HepG2 (cell line): ENCODE data around the gene ZFTA. TPM values are rescaled to one million over a fixed set of nuclear protein-coding genes. Genes with fewer than 3 reads are reported as not detected.

ENCODE experiments used
- ATAC-seq: fragments of 200-7000 bp; cut with Tn5 transposase; 3 replicates; pipeline ENCODE4 v1.9.1; 2020; ENCODE audit warnings: mild to moderate bottlenecking, moderate library complexity
- BruUV-seq: library from RNA; stranded (reverse); fragments of 400-500 nt; replicated peaks from 2 replicates; lab custom pipeline; 2021; lab: Mats Ljungman, UMichigan
- CTCF ChIA-PET: fragments of 300-600 bp; formaldehyde crosslinking; extraction: SDS; loops from one replicate; lab custom pipeline; 2021; ENCODE audit warnings: low total read pairs, inconsistent platforms, low intra/inter-chr PET ratio; lab: Yijun Ruan, JAX
- POLR2A ChIA-PET: fragments of 350-600 bp; sonication (Branson Sonifier 250); formaldehyde crosslinking; loops from one replicate; lab custom pipeline; 2020; ENCODE audit warnings: antibody characterized with exemption, inconsistent platforms; lab: Yijun Ruan, JAX
- DNase-seq: peaks from one replicate; pipeline ENCODE4 v3.0.0-alpha.2; 2015; ENCODE audit warnings: low spot score
- FAIRE-seq: peaks from 3 replicates; lab custom pipeline; 2011; peaks lifted over from hg19 to GRCh38; lab: Jason Lieb, UNC
- H2AFZ ChIP-seq: one replicate; pipeline ENCODE4 v1.6.1; 2011; ENCODE audit warnings: low read length, inconsistent platforms
- H3K27ac ChIP-seq: fragments of 300-600 bp; 3 replicates; pipeline ENCODE4 v1.8.0; 2011; ENCODE audit warnings: mixed run types, mild to moderate bottlenecking, mixed read lengths, low read length, inconsistent platforms; ENCODE audit not compliant: insufficient read depth; ENCODE audit errors: extremely low read length
- H3K27me3 ChIP-seq, 2 experiments: fragments of 200-600 bp in 1 of 2; 2 replicates in 1 of 2; 3 replicates in 1 of 2; pipeline versions ENCODE4 v1.6.0 to v1.8.0; 2011; ENCODE audit warnings: low read length in 2 of 2, mild to moderate bottlenecking in 2 of 2, moderate library complexity in 2 of 2, inconsistent platforms in 1 of 2; ENCODE audit not compliant: insufficient read depth in 2 of 2, control insufficient read depth in 1 of 2
- H3K36me3 ChIP-seq, 2 experiments: fragments of 200-600 bp in 1 of 2; replicated peaks in 1 of 2; 2 replicates in 1 of 2; 3 replicates in 1 of 2; pipeline versions ENCODE4 v1.5.1 to v1.8.0; 2011; ENCODE audit warnings: low read length in 2 of 2, inconsistent platforms in 1 of 2; ENCODE audit not compliant: insufficient read depth in 2 of 2, control insufficient read depth in 1 of 2
- H3K4me1 ChIP-seq: 2 replicates; pipeline ENCODE4 v1.5.1; 2012; ENCODE audit warnings: low read length, inconsistent platforms; ENCODE audit not compliant: insufficient read depth
- H3K4me2 ChIP-seq: 2 replicates; pipeline ENCODE4 v1.6.0; 2011; ENCODE audit warnings: low read depth, low read length, inconsistent platforms
- H3K4me3 ChIP-seq, 3 experiments: fragments of 200-600 bp in 1 of 3; sonication (generic), shearing (Covaris generic) in 1 of 3; replicated peaks in 1 of 3; 2 replicates each; pipeline ENCODE4 v1.5.1; 2011 to 2016; ENCODE audit warnings: low read length in 3 of 3, inconsistent platforms in 2 of 3, low read depth in 2 of 3, mild to moderate bottlenecking in 2 of 3, control low read depth in 1 of 3, mixed read lengths in 1 of 3; ENCODE audit not compliant: insufficient read depth in 1 of 3
- H3K79me2 ChIP-seq: one replicate; pipeline ENCODE4 v1.6.1; 2011; ENCODE audit warnings: low read length, inconsistent platforms; ENCODE audit not compliant: insufficient read depth
- H3K9ac ChIP-seq: 2 replicates; pipeline ENCODE4 v1.6.0; 2011; ENCODE audit warnings: mild to moderate bottlenecking, low read depth, low read length, inconsistent platforms; ENCODE audit not compliant: insufficient read depth
- H3K9me3 ChIP-seq: 2 replicates; pipeline ENCODE4 v1.5.1; 2012; ENCODE audit warnings: mild to moderate bottlenecking, low read length
- H4K20me1 ChIP-seq: 2 replicates; pipeline ENCODE4 v1.6.0; 2011; ENCODE audit warnings: inconsistent platforms, mild to moderate bottlenecking, low read length, moderate library complexity; ENCODE audit not compliant: insufficient read depth
- HNF1A ChIP-seq, 2 experiments: sonication (generic) in 1 of 2; formaldehyde crosslinking in 1 of 2; IDR thresholded peaks; 2 replicates each; pipeline versions ENCODE4 v1.4.0 to v1.6.1; 2016 to 2020; ENCODE audit warnings: borderline replicate concordance in 1 of 2, low read depth in 1 of 2, mild to moderate bottlenecking in 1 of 2, missing genetic modification reagents in 1 of 2
- HNRNPL ChIP-seq: fragments of 200-400 bp; formaldehyde crosslinking; IDR thresholded peaks from 2 replicates; pipeline ENCODE4 v1.6.1; 2017; ENCODE audit warnings: mild to moderate bottlenecking, low read depth, low read length
- SAFB2 ChIP-seq: sonication (generic); formaldehyde crosslinking; IDR thresholded peaks from 2 replicates; pipeline ENCODE4 v1.5.1; 2020; ENCODE audit warnings: missing genetic modification reagents, low read depth, mild to moderate bottlenecking, borderline replicate concordance
- TAF15 ChIP-seq: fragments of 200-400 bp; formaldehyde crosslinking; IDR thresholded peaks from one replicate; pipeline ENCODE4 v1.6.1; 2018; ENCODE audit warnings: mild to moderate bottlenecking, low read depth, low read length; ENCODE audit not compliant: poor library complexity, severe bottlenecking
- ZNF225 ChIP-seq: sonication (generic); formaldehyde crosslinking; IDR thresholded peaks from 2 replicates; pipeline ENCODE4 v1.4.0; 2020; ENCODE audit warnings: mild to moderate bottlenecking, missing genetic modification reagents
- ZNF766 ChIP-seq: sonication (generic); formaldehyde crosslinking; IDR thresholded peaks from 2 replicates; pipeline ENCODE4 v1.5.0; 2020; ENCODE audit warnings: missing genetic modification reagents, borderline replicate concordance
- ZNF83 ChIP-seq: sonication (generic); formaldehyde crosslinking; IDR thresholded peaks from 2 replicates; pipeline ENCODE4 v1.4.0; 2020; ENCODE audit warnings: missing genetic modification reagents, mild to moderate bottlenecking, borderline replicate concordance
- WGBS: methylation state at CpG from one replicate; pipeline ENCODE4 v1.1.6; 2017; ENCODE audit warnings: low lambda C conversion rate; 5-methylcytosine and 5-hydroxymethylcytosine counted together
- in situ Hi-C: cut with HindIII; loops from 2 replicates; pipeline ENCODE4 v1.10.0; 2017; ENCODE audit warnings: low pct_unique_long_range_greater_than_20kb; ENCODE audit not compliant: extremely low pct_ligation_motif_present
- intact Hi-C: fragments of 100-400 bp; cut with micrococcal nuclease; formaldehyde crosslinking; loops from one replicate; pipeline ENCODE4 v1.10.0; 2022; ENCODE audit not compliant: unreplicated experiment
- polyA plus RNA-seq, 8 experiments: library from polyadenylated mRNA; depleted of rRNA in 3 of 8; stranded (reverse) in 7 of 8; unstranded in 1 of 8; fragments of >200 nt; fragmentation: Illumina TruSeq in 4 of 8; extraction: Trizol in 4 of 8; gene quantifications; 2 replicates each; pipeline versions ENCODE4 v1.2.1 to v1.2.3, GENCODE V29; 2011 to 2016; ENCODE audit warnings: low read depth in 4 of 8, missing spikeins in 1 of 8, mixed read lengths in 1 of 8; ENCODE audit not compliant: insufficient read depth in 1 of 8
- total RNA-seq, 5 experiments: library from RNA; depleted of rRNA; stranded (reverse); fragments of >200 nt; fragmentation: Illumina TruSeq; extraction: Trizol; gene quantifications; 2 replicates each; pipeline ENCODE4 v1.2.3, GENCODE V29; 2016; ENCODE audit warnings: low read depth in 1 of 5

ZFTA gene
- total and polyA plus RNA-seq, 2 of the 13 experiments (the other 11 are each of a cell fraction or from before 2014, with no cell fraction given), result 3.9 to 10.4 TPM

- 90% methylated on average over 4 of the region's 10 CpGs for WGBS
- Histone ChIP-seq H3K4me3 (no peak overlapping the region), H3K27ac (no peak overlapping the region), H3K79me2 (peaks cover under 1% of the 10 kb centered on the region), H3K27me3 (no peaks in the 10 kb centered on the region; a peak in 1 of 5 replicates), H2AFZ (no peak overlapping the region), H3K36me3 (peaks cover 2 to 15% of the 10 kb centered on the region in 2 experiments; a peak in 3 of 5 replicates), H3K9ac (no peak overlapping the region), H4K20me1 (no peaks in the 10 kb centered on the region)
- CTCF ChIA-PET, result no interaction called here
- intact Hi-C loops, result loop anchor here (10.0 kb wide), 1 partner anchor 144 kb away; no protein-coding TSS in a partner anchor
- DNase-seq (no peak), ATAC-seq (no peak), FAIRE-seq (no peak)
- no TSS peak for BruUV-seq
- in situ Hi-C loops, result loop anchor here (10.0 kb wide), 1 partner anchor 154 kb away; the partner anchor contains the start of gene RCOR2
- TF ChIP-seq TAF15 (no peak), ZNF225 (CRISPR knock-in tag) (no peak), ZNF83 (CRISPR knock-in tag) (no peak), HNRNPL (no peak), HNF1A (IDR thresholded peaks at IDR 0.05; ENCODE audit: low read depth) (no peak), HNF1A (CRISPR knock-in tag; IDR thresholded peaks at IDR 0.05; ENCODE audit: borderline replicate concordance) (no peak), SAFB2 (CRISPR knock-in tag) (no peak), ZNF766 (CRISPR knock-in tag) (no peak)
- TF ChIP-seq, all 625 proteins: peak for 0
- Histone ChIP-seq H3K4me2 (no peak overlapping the region), H3K4me1 (peaks cover 35% of the 10 kb centered on the region), H3K9me3 (no peaks in the 10 kb centered on the region)
- POLR2A ChIA-PET, result no interaction called here
Measured at GRCh38 chr11:63761188-63761587, 7.4 kb downstream of the ZFTA start.
